IMR-90 (cell line): ENCODE measurements around the gene CLCN6. TPM values are rescaled to one million over a fixed set of nuclear protein-coding genes. Genes with fewer than 3 reads are reported as not detected.

Experiments
- ATAC-seq: fragments of 200-7000 bp; cut with Tn5 transposase; 2 replicates; pipeline ENCODE4 v1.9.1; 2020; ENCODE audit warnings: low read depth, mild to moderate bottlenecking, moderate library complexity
- BruUV-seq: library from RNA; stranded (reverse); fragments of 400-500 nt; replicated peaks from 2 replicates; lab custom pipeline; 2021; lab: Mats Ljungman, UMichigan
- CTCF ChIA-PET: fragments of 300-600 bp; formaldehyde crosslinking; extraction: SDS; loops from one replicate; lab custom pipeline; 2021; ENCODE audit warnings: antibody characterized with exemption; lab: Yijun Ruan, JAX
- POLR2A ChIA-PET: fragments of 300-600 bp; sonication (Branson Sonifier 250); formaldehyde crosslinking; loops from one replicate; lab custom pipeline; 2022; ENCODE audit warnings: antibody characterized with exemption; ENCODE audit not compliant: unreplicated experiment; lab: Charles Lee
- DNase-seq: peaks from one replicate; pipeline ENCODE4 v3.0.0; 2013
- H2AFZ ChIP-seq: replicated peaks from 2 replicates; pipeline ENCODE3; 2013; ENCODE audit warnings: low read length, mild to moderate bottlenecking; ENCODE audit not compliant: poor library complexity
- H2AK5ac ChIP-seq: 2 replicates; pipeline ENCODE4 v1.6.1; 2013; ENCODE audit warnings: low read depth, low read length, inconsistent platforms
- H2AK9ac ChIP-seq: replicated peaks from 2 replicates; pipeline ENCODE3; 2013; ENCODE audit warnings: mild to moderate bottlenecking, low read depth, low read length, moderate library complexity; ENCODE audit not compliant: poor library complexity
- H2BK120ac ChIP-seq: 2 replicates; pipeline ENCODE4 v1.6.1; 2013; ENCODE audit warnings: low read depth, low read length, inconsistent platforms
- H2BK15ac ChIP-seq: 3 replicates; pipeline ENCODE4 v1.6.1; 2013; ENCODE audit warnings: low read depth, low read length, inconsistent platforms
- H2BK20ac ChIP-seq: 2 replicates; pipeline ENCODE4 v1.6.1; 2013; ENCODE audit warnings: low read depth, mild to moderate bottlenecking, inconsistent platforms, low read length, moderate library complexity
- H2BK5ac ChIP-seq: 2 replicates; pipeline ENCODE4 v1.6.1; 2013; ENCODE audit warnings: mild to moderate bottlenecking, low read depth, low read length, inconsistent platforms; ENCODE audit not compliant: poor library complexity, severe bottlenecking
- H3K14ac ChIP-seq: replicated peaks from 2 replicates; pipeline ENCODE4 v1.6.1; 2013; ENCODE audit warnings: low read depth, low read length, inconsistent platforms
- H3K18ac ChIP-seq: 2 replicates; pipeline ENCODE4 v1.6.1; 2013; ENCODE audit warnings: low read depth, low read length, control low read depth
- H3K23ac ChIP-seq: 2 replicates; pipeline ENCODE4 v1.6.1; 2013; ENCODE audit warnings: low read depth, low read length, inconsistent platforms
- H3K27ac ChIP-seq: 2 replicates; pipeline ENCODE4 v1.5.1; 2013; ENCODE audit warnings: mild to moderate bottlenecking, control low read depth, low read length; ENCODE audit not compliant: insufficient read depth
- H3K27me3 ChIP-seq: 2 replicates; pipeline ENCODE4 v1.6.1; 2013; ENCODE audit warnings: low read length; ENCODE audit not compliant: control insufficient read depth, insufficient read depth
- H3K36me3 ChIP-seq: 2 replicates; pipeline ENCODE4 v1.6.1; 2013; ENCODE audit warnings: low read length, mixed read lengths; ENCODE audit not compliant: control insufficient read depth, insufficient read depth
- H3K4ac ChIP-seq: 2 replicates; pipeline ENCODE4 v1.6.1; 2013; ENCODE audit warnings: low read depth, low read length, inconsistent platforms
- H3K4me1 ChIP-seq: 2 replicates; pipeline ENCODE4 v1.6.1; 2013; ENCODE audit warnings: low read length, mixed read lengths; ENCODE audit not compliant: control insufficient read depth, insufficient read depth
- H3K4me2 ChIP-seq: 2 replicates; pipeline ENCODE4 v1.6.1; 2013; ENCODE audit warnings: low read depth, mild to moderate bottlenecking, control low read depth, low read length, moderate library complexity
- H3K4me3 ChIP-seq: 2 replicates; pipeline ENCODE4 v1.5.1; 2013; ENCODE audit warnings: low read depth, mild to moderate bottlenecking, control low read depth, low read length, moderate library complexity; ENCODE audit not compliant: insufficient read depth
- H3K56ac ChIP-seq: 2 replicates; pipeline ENCODE4 v1.6.1; 2013; ENCODE audit warnings: low read length, inconsistent platforms; ENCODE audit not compliant: insufficient read depth; ENCODE audit errors: extremely low read depth
- H3K79me1 ChIP-seq, 2 experiments: 2 replicates each; pipeline ENCODE4 v1.6.1; 2013; ENCODE audit warnings: low read length in 2 of 2, inconsistent platforms in 1 of 2, low read depth in 1 of 2
- H3K9ac ChIP-seq: 2 replicates; pipeline ENCODE4 v1.6.1; 2013; ENCODE audit warnings: low read depth, low read length, control low read depth
- H3K9me1 ChIP-seq: 2 replicates; pipeline ENCODE4 v1.6.1; 2013; ENCODE audit warnings: low read length, inconsistent platforms; ENCODE audit not compliant: insufficient read depth
- H3K9me3 ChIP-seq: 2 replicates; pipeline ENCODE4 v1.6.1; 2013; ENCODE audit warnings: low read length; ENCODE audit not compliant: control insufficient read depth, insufficient read depth
- H4K20me1 ChIP-seq: 2 replicates; pipeline ENCODE4 v1.6.1; 2013; ENCODE audit warnings: low read length, inconsistent platforms; ENCODE audit not compliant: insufficient read depth
- H4K5ac ChIP-seq: 2 replicates; pipeline ENCODE4 v1.6.1; 2013; ENCODE audit warnings: mild to moderate bottlenecking, low read depth, low read length, control low read depth
- H4K8ac ChIP-seq, 2 experiments: 2 replicates each; pipeline ENCODE4 v1.6.1; 2013; ENCODE audit warnings: low read depth in 2 of 2, low read length in 2 of 2, control low read depth in 1 of 2, inconsistent platforms in 1 of 2
- H4K91ac ChIP-seq: 2 replicates; pipeline ENCODE4 v1.6.1; 2013; ENCODE audit warnings: low read depth, low read length, inconsistent platforms; ENCODE audit not compliant: insufficient read depth
- BHLHE40 ChIP-seq: fragments of 150-350 bp; IDR thresholded peaks from 2 replicates; pipeline ENCODE4 v1.6.1; 2016; ENCODE audit warnings: mild to moderate bottlenecking, low read depth, low read length
- CHD1 ChIP-seq: IDR thresholded peaks from 2 replicates; pipeline ENCODE4 v1.6.1; 2012; ENCODE audit warnings: low read depth, low read length, improper control_type of control experiment
- FOS ChIP-seq: fragments of 150-350 bp; IDR thresholded peaks from 2 replicates; pipeline ENCODE4 v1.6.1; 2016; ENCODE audit warnings: low read depth, low read length
- MAZ ChIP-seq: IDR thresholded peaks from 2 replicates; pipeline ENCODE4 v1.6.1; 2012; ENCODE audit warnings: low read depth, mild to moderate bottlenecking, low read length, improper control_type of control experiment, moderate library complexity, borderline replicate concordance
- MXI1 ChIP-seq: IDR thresholded peaks from 2 replicates; pipeline ENCODE4 v1.6.1; 2012; ENCODE audit warnings: low read depth, mild to moderate bottlenecking, low read length, moderate library complexity, borderline replicate concordance
- NFE2L2 ChIP-seq: fragments of 150-350 bp; IDR thresholded peaks from 2 replicates; pipeline ENCODE4 v1.6.1; 2016; ENCODE audit warnings: low read depth, mild to moderate bottlenecking, low read length
- POLR2A ChIP-seq: IDR thresholded peaks from 2 replicates; pipeline ENCODE4 v1.6.1; 2012; ENCODE audit warnings: mild to moderate bottlenecking, low read depth, low read length
- RAD21 ChIP-seq: IDR thresholded peaks from 2 replicates; pipeline ENCODE4 v1.6.1; 2012; ENCODE audit warnings: low read length, improper control_type of control experiment
- RCOR1 ChIP-seq: IDR thresholded peaks from 2 replicates; pipeline ENCODE4 v1.6.1; 2012; ENCODE audit warnings: mild to moderate bottlenecking, low read length, improper control_type of control experiment; ENCODE audit not compliant: insufficient replicate concordance
- RFX5 ChIP-seq: IDR thresholded peaks from 2 replicates; pipeline ENCODE4 v1.8.0; 2012; ENCODE audit warnings: low read depth, mild to moderate bottlenecking, low read length, moderate library complexity
- SMC3 ChIP-seq: fragments of 150-350 bp; IDR thresholded peaks from 2 replicates; pipeline ENCODE4 v1.6.1; 2016; ENCODE audit warnings: low read depth, mild to moderate bottlenecking, antibody characterized with exemption, low read length, moderate library complexity
- WGBS, 2 experiments: methylation state at CpG; one replicate each; pipeline versions ENCODE4 v1.1.5 to v1.1.7; 2013; ENCODE audit warnings: missing lambda C conversion rate in 2 of 2; ENCODE audit not compliant: insufficient read length in 1 of 2; ENCODE audit errors: extremely low coverage in 2 of 2; 5-methylcytosine and 5-hydroxymethylcytosine counted together
- dilution Hi-C: fragments of 300-500 bp; cut with HindIII; formaldehyde crosslinking; loops from one replicate; pipeline ENCODE4 v1.14.3; 2018; ENCODE audit warnings: low sequenced_read_pairs; ENCODE audit not compliant: unreplicated experiment
- in situ Hi-C: fragments of 300-500 bp; cut with MboI; formaldehyde crosslinking; loops from 3 replicates; pipeline ENCODE4 v1.14.3; 2019; ENCODE audit warnings: low sequenced_read_pairs, inconsistent platforms, mixed read lengths
- intact Hi-C: fragments of 100-400 bp; cut with micrococcal nuclease; formaldehyde crosslinking; loops from 2 replicates; pipeline ENCODE4 v1.10.0; 2022
- polyA plus RNA-seq, 3 experiments: library from polyadenylated mRNA; depleted of rRNA; stranded (reverse); fragments of >200 nt; gene quantifications; 2 replicates each; pipeline ENCODE4 v1.2.3, GENCODE V29; 2012; ENCODE audit warnings: low replicate concordance in 1 of 3
- total RNA-seq: library from RNA; depleted of rRNA; stranded (reverse); fragments of >200 nt; gene quantifications from 2 replicates; pipeline ENCODE4 v1.2.3, GENCODE V29; 2012
- TF ChIP-seq, protein P1 (sequence below): fragments of 150-350 bp; IDR thresholded peaks from 2 replicates; pipeline ENCODE4 v1.6.1; 2017; ENCODE audit warnings: mild to moderate bottlenecking, antibody characterized with exemption, low read length, low read depth
- TF ChIP-seq, protein P2 (sequence below): conservative IDR thresholded peaks from 2 replicates; pipeline ENCODE4 v1.5.1; 2012; ENCODE audit warnings: mild to moderate bottlenecking, low read depth, low read length, improper control_type of control experiment
- TF ChIP-seq, protein P3 (sequence below): fragments of 150-350 bp; IDR thresholded peaks from 2 replicates; pipeline ENCODE4 v1.6.1; 2016; ENCODE audit warnings: low read depth, mild to moderate bottlenecking, low read length, moderate library complexity, borderline replicate concordance

Gene CLCN6
- total and polyA plus RNA-seq, 2 of the 4 experiments (the other 2 are of a cell fraction), result 4.1 to 10.6 TPM

DNA sequence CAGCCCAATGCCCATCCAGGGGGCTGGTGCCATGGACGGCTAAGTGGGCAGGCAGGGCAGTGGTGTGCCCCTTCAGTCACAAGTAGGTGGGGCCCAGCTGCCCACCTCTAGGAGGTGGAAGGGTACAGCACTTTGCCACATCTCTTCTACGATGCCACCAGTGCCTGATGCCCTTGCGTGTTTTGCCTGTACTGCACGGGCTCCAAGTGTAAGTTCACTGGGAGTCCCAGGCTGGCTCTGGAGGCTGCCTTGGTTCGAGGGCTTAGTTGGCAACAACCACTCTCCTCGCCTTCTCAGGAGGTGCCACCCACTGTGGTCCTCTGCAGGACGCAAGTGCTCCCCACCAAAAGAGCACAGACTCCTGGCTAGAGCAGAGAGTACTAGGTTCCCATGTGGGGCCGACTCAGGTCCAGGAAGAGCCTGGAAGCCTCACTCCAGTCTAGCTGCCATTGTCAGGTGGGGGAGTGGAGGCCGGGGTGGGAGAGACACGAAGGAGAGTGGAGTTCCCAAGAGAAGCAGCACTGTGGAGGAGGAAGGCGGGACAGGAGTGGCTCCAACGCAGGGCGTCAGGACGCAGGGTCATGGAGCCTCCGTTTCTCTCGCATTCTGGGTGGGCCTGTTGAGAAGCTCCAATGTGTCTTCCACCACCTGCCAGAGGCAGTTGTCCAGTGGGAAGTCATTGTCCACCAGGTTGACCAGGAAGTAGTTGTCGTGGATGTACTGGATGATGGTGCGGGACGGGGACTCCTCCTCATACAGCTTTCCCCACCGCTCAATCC is 15.7 kb upstream of the CLCN6 start:
- ChIA-PET CTCF (no interaction called here), POLR2A (no interaction called here)
- Histone ChIP-seq H3K79me1 (peaks cover 0 to 17% of the 10 kb centered on the region in 2 experiments; a peak in 2 of 4 replicates), H4K8ac (peak overlapping the region; percentile 64 to 92), H2AK5ac (peak overlapping the region; percentile 94), H3K9me3 (no peaks in the 10 kb centered on the region), H3K4me1 (peaks cover 36% of the 10 kb centered on the region), H2AK9ac (peak overlapping the region; percentile 99), H3K23ac (peak overlapping the region; percentile 82), H4K20me1 (no peaks in the 10 kb centered on the region), H3K4ac (peak overlapping the region; percentile 96), H3K27me3 (no peaks in the 10 kb centered on the region), H2BK120ac (peak overlapping the region; percentile 95), H3K56ac (peak overlapping the region; percentile 40; the same call in 1 of the 2 replicates), H2BK5ac (peak overlapping the region; percentile 86), H3K14ac (peak overlapping the region; percentile 82), H3K36me3 (peaks cover 37% of the 10 kb centered on the region; the same call in 1 of the 2 replicates), H3K27ac (peak overlapping the region; percentile 90), H2AFZ (peak overlapping the region; percentile 60), H4K91ac (peak overlapping the region; percentile 77), H4K5ac (peak overlapping the region; percentile 69), H3K4me3 (no peak overlapping the region), H3K9me1 (peaks cover 37% of the 10 kb centered on the region), H3K9ac (no peak overlapping the region; the same call in 1 of the 2 replicates), H2BK15ac (peak overlapping the region; percentile 91; the same call in 2 of the 3 replicates), H3K4me2 (peak overlapping the region; percentile 60), H2BK20ac (peak overlapping the region; percentile 91), H3K18ac (peak overlapping the region; percentile 77)
- in situ Hi-C loops, result no loop called here
- dilution Hi-C loops, result no loop called here
- WGBS, 2 experiments, result 100% methylated on average over 1 of the region's 20 CpGs; no CpG with 5 or more reads in 1 of the 2 experiments
- intact Hi-C loops, result no loop called here
- no peak for DNase-seq
- no peak; the same call in 1 of the 2 replicates for ATAC-seq
- no TSS peak for BruUV-seq
- TF ChIP-seq RAD21 (no peak), RFX5 (no peak), MXI1 (no peak), RCOR1 (no peak), POLR2A (no peak), MAZ (no peak), NFE2L2 (no peak), SMC3 (no peak), CHD1 (no peak), BHLHE40 (no peak), FOS (no peak)
- TF ChIP-seq, protein P1, sequence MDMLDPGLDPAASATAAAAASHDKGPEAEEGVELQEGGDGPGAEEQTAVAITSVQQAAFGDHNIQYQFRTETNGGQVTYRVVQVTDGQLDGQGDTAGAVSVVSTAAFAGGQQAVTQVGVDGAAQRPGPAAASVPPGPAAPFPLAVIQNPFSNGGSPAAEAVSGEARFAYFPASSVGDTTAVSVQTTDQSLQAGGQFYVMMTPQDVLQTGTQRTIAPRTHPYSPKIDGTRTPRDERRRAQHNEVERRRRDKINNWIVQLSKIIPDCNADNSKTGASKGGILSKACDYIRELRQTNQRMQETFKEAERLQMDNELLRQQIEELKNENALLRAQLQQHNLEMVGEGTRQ, result no peak
- TF ChIP-seq, protein P2, sequence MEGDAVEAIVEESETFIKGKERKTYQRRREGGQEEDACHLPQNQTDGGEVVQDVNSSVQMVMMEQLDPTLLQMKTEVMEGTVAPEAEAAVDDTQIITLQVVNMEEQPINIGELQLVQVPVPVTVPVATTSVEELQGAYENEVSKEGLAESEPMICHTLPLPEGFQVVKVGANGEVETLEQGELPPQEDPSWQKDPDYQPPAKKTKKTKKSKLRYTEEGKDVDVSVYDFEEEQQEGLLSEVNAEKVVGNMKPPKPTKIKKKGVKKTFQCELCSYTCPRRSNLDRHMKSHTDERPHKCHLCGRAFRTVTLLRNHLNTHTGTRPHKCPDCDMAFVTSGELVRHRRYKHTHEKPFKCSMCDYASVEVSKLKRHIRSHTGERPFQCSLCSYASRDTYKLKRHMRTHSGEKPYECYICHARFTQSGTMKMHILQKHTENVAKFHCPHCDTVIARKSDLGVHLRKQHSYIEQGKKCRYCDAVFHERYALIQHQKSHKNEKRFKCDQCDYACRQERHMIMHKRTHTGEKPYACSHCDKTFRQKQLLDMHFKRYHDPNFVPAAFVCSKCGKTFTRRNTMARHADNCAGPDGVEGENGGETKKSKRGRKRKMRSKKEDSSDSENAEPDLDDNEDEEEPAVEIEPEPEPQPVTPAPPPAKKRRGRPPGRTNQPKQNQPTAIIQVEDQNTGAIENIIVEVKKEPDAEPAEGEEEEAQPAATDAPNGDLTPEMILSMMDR, result no peak
- TF ChIP-seq, protein P3, sequence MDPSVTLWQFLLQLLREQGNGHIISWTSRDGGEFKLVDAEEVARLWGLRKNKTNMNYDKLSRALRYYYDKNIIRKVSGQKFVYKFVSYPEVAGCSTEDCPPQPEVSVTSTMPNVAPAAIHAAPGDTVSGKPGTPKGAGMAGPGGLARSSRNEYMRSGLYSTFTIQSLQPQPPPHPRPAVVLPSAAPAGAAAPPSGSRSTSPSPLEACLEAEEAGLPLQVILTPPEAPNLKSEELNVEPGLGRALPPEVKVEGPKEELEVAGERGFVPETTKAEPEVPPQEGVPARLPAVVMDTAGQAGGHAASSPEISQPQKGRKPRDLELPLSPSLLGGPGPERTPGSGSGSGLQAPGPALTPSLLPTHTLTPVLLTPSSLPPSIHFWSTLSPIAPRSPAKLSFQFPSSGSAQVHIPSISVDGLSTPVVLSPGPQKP, result no peak
